Smooth muscle cell (in vitro differentiated cells): ENCODE results near the gene CCDC141. TPM values are rescaled to one million over a fixed set of nuclear protein-coding genes. Genes with fewer than 3 reads are reported as not detected.

ENCODE experiments used
- DNase-seq: peaks from one replicate; lab custom pipeline; 2025; ENCODE audit not compliant: unreplicated experiment; lab: John Stamatoyannopoulos, UW
- H2AFZ ChIP-seq: fragments of 200-600 bp; sonication (generic); 2 replicates; pipeline ENCODE4 v1.6.0; 2016; ENCODE audit warnings: antibody characterized with exemption, low read depth, mild to moderate bottlenecking
- H3F3A ChIP-seq: fragments of 200-600 bp; sonication (generic); 2 replicates; pipeline ENCODE4 v1.6.0; 2017; ENCODE audit warnings: antibody characterized with exemption, low read depth
- H3K27ac ChIP-seq: fragments of 200-600 bp; sonication (generic); 2 replicates; pipeline ENCODE4 v1.5.1; 2016; ENCODE audit warnings: low read depth, mild to moderate bottlenecking
- H3K27me3 ChIP-seq: fragments of 200-600 bp; sonication (generic); 2 replicates; pipeline ENCODE4 v1.6.1; 2016; ENCODE audit warnings: low read depth, mild to moderate bottlenecking
- H3K36me3 ChIP-seq: fragments of 200-600 bp; sonication (generic); 2 replicates; pipeline ENCODE4 v1.5.1; 2016; ENCODE audit warnings: low read depth
- H3K4me1 ChIP-seq: fragments of 200-600 bp; sonication (generic); 2 replicates; pipeline ENCODE4 v1.5.1; 2016; ENCODE audit warnings: low read depth
- H3K4me2 ChIP-seq: fragments of 200-600 bp; sonication (generic); 2 replicates; pipeline ENCODE4 v1.6.0; 2016; ENCODE audit warnings: mild to moderate bottlenecking
- H3K4me3 ChIP-seq: fragments of 200-600 bp; sonication (generic); 2 replicates; pipeline ENCODE4 v1.5.1; 2016; ENCODE audit warnings: mild to moderate bottlenecking
- H3K79me2 ChIP-seq: fragments of 200-600 bp; sonication (generic); 2 replicates; pipeline ENCODE4 v1.6.0; 2016; ENCODE audit warnings: low read depth, mild to moderate bottlenecking
- H3K9ac ChIP-seq: fragments of 200-600 bp; sonication (generic); 2 replicates; pipeline ENCODE4 v1.6.0; 2016; ENCODE audit warnings: low read depth
- H3K9me3 ChIP-seq: fragments of 200-600 bp; sonication (generic); replicated peaks from 2 replicates; pipeline ENCODE4 v1.5.1; 2016; ENCODE audit warnings: low read depth
- H4K20me1 ChIP-seq: fragments of 200-600 bp; sonication (generic); 2 replicates; pipeline ENCODE4 v1.6.0; 2016; ENCODE audit warnings: low read depth
- WGBS: methylation state at CpG from one replicate; pipeline ENCODE4 v1.1.7; 2016; ENCODE audit warnings: low lambda C conversion rate; 5-methylcytosine and 5-hydroxymethylcytosine counted together
- polyA plus RNA-seq: library from polyadenylated mRNA; unstranded; fragments of >200 nt; fragmentation: Nextera tagmentation; extraction: Ambion mirVana; gene quantifications from 2 replicates; pipeline ENCODE4 v1.2.1, GENCODE V29; 2016
- total RNA-seq: library from RNA; depleted of rRNA; stranded (reverse); fragments of >200 nt; gene quantifications from 2 replicates; pipeline ENCODE4 v1.2.3, GENCODE V29; 2014
- TF ChIP-seq, protein P1 (sequence below): fragments of 200-600 bp; sonication (generic); IDR thresholded peaks from 2 replicates; pipeline ENCODE4 v1.5.1; 2017; ENCODE audit warnings: borderline replicate concordance, mild to moderate bottlenecking, antibody characterized with exemption; ENCODE audit not compliant: insufficient read depth, poor library complexity, severe bottlenecking

The CCDC141 gene
- total and polyA plus RNA-seq, 2 experiments from 2014 or later = 0.03 to 0.76 TPM

DNA sequence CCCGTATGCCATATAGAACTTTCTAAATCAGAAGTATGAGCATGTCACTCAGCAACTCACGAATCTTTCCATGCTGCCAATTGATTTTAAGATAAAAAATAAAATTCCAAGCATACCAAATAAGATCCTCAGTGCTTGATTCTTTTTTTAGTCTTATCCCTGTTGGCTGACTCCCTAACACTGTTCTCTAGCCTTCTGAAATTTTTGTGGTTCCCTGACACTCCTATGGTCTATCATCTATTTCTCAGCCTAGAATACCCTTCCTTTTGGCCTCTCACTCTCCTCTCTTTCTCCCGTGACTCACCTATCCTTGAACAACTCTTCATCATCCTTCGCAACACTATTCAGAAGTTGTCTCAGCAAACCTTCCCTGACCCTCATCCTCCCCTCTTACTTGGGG, 50.5 kb downstream of the CCDC141 start:
- no peaks in the 10 kb centered on the region for H3K4me1 ChIP-seq
- WGBS = 80% methylated on average over 4 of the region's 4 CpGs
- no peaks in the 10 kb centered on the region for H3K9me3 ChIP-seq
- no peaks in the 10 kb centered on the region for H3F3A ChIP-seq
- no peaks in the 10 kb centered on the region for H4K20me1 ChIP-seq
- H3K9ac ChIP-seq = no peak overlapping the region
- H3K79me2 ChIP-seq = no peaks in the 10 kb centered on the region
- no peaks in the 10 kb centered on the region for H3K27me3 ChIP-seq
- no peaks in the 10 kb centered on the region for H3K36me3 ChIP-seq
- H3K4me3 ChIP-seq = no peak overlapping the region
- TF ChIP-seq, protein P1, sequence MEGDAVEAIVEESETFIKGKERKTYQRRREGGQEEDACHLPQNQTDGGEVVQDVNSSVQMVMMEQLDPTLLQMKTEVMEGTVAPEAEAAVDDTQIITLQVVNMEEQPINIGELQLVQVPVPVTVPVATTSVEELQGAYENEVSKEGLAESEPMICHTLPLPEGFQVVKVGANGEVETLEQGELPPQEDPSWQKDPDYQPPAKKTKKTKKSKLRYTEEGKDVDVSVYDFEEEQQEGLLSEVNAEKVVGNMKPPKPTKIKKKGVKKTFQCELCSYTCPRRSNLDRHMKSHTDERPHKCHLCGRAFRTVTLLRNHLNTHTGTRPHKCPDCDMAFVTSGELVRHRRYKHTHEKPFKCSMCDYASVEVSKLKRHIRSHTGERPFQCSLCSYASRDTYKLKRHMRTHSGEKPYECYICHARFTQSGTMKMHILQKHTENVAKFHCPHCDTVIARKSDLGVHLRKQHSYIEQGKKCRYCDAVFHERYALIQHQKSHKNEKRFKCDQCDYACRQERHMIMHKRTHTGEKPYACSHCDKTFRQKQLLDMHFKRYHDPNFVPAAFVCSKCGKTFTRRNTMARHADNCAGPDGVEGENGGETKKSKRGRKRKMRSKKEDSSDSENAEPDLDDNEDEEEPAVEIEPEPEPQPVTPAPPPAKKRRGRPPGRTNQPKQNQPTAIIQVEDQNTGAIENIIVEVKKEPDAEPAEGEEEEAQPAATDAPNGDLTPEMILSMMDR = no peak
- no peak for DNase-seq
- H3K4me2 ChIP-seq = no peak overlapping the region
- H2AFZ ChIP-seq = no peak overlapping the region
- no peak overlapping the region for H3K27ac ChIP-seq

DNA sequence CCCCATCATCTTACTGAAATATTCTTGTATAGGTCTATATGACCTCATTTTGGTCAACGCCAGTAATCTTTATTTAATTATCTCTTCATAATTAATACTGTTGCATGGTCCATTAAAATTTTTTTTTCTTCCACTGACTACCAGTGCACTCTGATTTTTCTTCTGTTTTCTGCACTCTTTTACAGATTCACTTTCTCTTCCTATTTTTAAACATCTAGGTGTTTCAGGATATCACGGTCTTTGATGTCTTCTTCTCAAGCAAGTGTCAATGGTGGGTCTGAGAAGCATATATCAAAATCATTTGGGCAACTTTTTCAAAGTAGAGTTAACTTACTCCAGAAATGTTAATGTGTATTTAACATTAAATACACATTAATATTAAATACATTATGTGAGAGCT, 51.4 kb downstream of the CCDC141 start:
- H2AFZ ChIP-seq = no peak overlapping the region
- no peak overlapping the region for H3K4me2 ChIP-seq
- no peaks in the 10 kb centered on the region for H3F3A ChIP-seq
- no peaks in the 10 kb centered on the region for H3K79me2 ChIP-seq
- H3K9me3 ChIP-seq = no peaks in the 10 kb centered on the region
- no peak overlapping the region for H3K9ac ChIP-seq
- TF ChIP-seq, protein P1 = no peak
- WGBS = 92% methylated on average over 2 of the region's 2 CpGs
- no peaks in the 10 kb centered on the region for H3K4me1 ChIP-seq
- no peaks in the 10 kb centered on the region for H4K20me1 ChIP-seq
- H3K27ac ChIP-seq = no peak overlapping the region
- no peak for DNase-seq
- H3K4me3 ChIP-seq = no peak overlapping the region
- H3K36me3 ChIP-seq = no peaks in the 10 kb centered on the region
- H3K27me3 ChIP-seq = no peaks in the 10 kb centered on the region

DNA sequence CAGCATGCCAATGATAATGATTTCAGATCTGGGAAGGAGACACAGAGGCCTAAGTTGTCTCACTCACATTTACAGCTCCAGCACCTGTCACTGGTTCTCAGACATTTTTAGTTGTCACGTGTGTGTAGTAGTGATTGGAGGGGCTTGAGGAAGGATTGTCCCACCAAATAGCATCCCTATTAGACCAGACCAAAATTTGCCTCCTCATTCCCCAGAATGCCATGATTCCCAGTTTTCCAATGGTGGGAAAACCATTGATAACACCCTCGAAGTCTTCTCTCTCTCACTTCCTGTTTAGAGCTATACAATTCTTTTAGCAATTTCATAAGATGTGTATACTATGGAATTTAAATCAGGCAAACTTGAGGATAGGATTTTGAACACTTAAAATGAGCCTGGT, 52.5 kb downstream of the CCDC141 start:
- H2AFZ ChIP-seq = no peak overlapping the region
- H4K20me1 ChIP-seq = no peaks in the 10 kb centered on the region
- no peaks in the 10 kb centered on the region for H3K36me3 ChIP-seq
- no peak for DNase-seq
- H3K9me3 ChIP-seq = no peaks in the 10 kb centered on the region
- H3K27ac ChIP-seq = no peak overlapping the region
- whole genome bisulfite sequencing = 92% methylated on average over 2 of the region's 2 CpGs
- no peak overlapping the region for H3K9ac ChIP-seq
- no peaks in the 10 kb centered on the region for H3K27me3 ChIP-seq
- no peaks in the 10 kb centered on the region for H3F3A ChIP-seq
- H3K79me2 ChIP-seq = no peaks in the 10 kb centered on the region
- no peaks in the 10 kb centered on the region for H3K4me1 ChIP-seq
- no peak overlapping the region for H3K4me2 ChIP-seq
- no peak overlapping the region for H3K4me3 ChIP-seq
- TF ChIP-seq, protein P1 = no peak

DNA sequence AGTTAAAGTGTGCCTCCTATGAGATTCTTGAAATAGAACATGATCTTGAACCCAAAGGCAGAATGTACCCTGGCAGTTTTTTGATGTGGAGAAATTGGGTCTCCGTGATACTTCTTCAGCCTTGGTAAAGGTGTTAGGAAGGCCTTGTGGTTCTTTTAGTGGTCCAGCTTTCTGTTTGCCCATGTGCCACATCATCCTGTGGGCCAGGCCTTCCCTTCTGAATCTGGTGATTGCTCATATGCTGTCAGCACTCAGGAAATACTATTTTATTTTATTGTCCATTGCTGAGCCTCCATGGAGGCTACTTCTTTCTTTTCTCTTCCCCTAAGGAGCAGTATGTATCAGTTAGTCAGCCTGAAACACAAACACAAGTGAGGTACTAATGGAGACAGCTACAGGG, 52.9 kb downstream of the CCDC141 start:
- H3K27ac ChIP-seq = no peak overlapping the region
- H4K20me1 ChIP-seq = no peaks in the 10 kb centered on the region
- H3K79me2 ChIP-seq = no peaks in the 10 kb centered on the region
- H3K4me3 ChIP-seq = no peak overlapping the region
- no peak overlapping the region for H2AFZ ChIP-seq
- H3K9me3 ChIP-seq = no peaks in the 10 kb centered on the region
- no peak overlapping the region for H3K4me2 ChIP-seq
- no peaks in the 10 kb centered on the region for H3K36me3 ChIP-seq
- no peaks in the 10 kb centered on the region for H3K4me1 ChIP-seq
- no peaks in the 10 kb centered on the region for H3K27me3 ChIP-seq
- DNase-seq = no peak
- H3K9ac ChIP-seq = no peak overlapping the region
- H3F3A ChIP-seq = no peaks in the 10 kb centered on the region
- TF ChIP-seq, protein P1 = no peak
- WGBS = 100% methylated on average over 1 of the region's 1 CpG
